ENCODE results near the gene RAB18.
"Not testable (repeated sequence)": the region's sequence is repeated elsewhere in the genome, so short reads cannot be mapped to it uniquely, and the experiment has no call there.

Gene RAB18

DNA sequence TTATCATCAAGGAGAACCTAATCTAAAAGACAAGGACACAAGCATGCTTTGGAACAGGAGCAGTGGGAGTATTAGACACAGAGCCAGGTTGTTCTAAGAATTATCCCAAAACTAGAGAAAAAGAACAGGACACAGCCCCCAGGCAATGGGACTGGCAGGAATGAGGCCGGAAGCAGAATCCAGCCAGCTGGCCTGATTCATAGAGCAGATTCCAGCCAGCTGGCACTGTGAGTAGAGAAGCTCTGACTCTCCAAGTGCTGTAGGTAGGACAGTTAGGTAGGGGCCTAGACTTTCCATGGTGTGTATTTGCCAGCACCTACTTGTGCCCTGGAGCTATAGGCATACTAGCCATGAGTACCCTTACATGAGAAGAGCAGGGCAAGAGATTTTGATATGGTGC lies 13.3 kb upstream of the RAB18 start:
- no peak for DNase-seq (ENCODE audit: extremely low read depth, low read depth)

GRCh38 chr10:27494116-27494805 lies 9.8 kb upstream of the RAB18 start:
- DNase-seq (ENCODE audit: extremely low read depth, low read depth): no peak
- TF ChIP-seq CTCF (IDR thresholded peaks at IDR 0.05; ENCODE audit: low read depth, low read length): no peak

More for the DNA sequence above, 13.3 kb upstream of the RAB18 start:
- TF ChIP-seq CTCF (IDR thresholded peaks at IDR 0.05; ENCODE audit: low read depth, low read length): no peak

GRCh38 chr10:27496137-27496536 lies 8.0 kb upstream of the RAB18 start:
- no peak for DNase-seq (ENCODE audit: extremely low read depth, low read depth)
- TF ChIP-seq CTCF (IDR thresholded peaks at IDR 0.05; ENCODE audit: low read depth, low read length): no peak

DNA sequence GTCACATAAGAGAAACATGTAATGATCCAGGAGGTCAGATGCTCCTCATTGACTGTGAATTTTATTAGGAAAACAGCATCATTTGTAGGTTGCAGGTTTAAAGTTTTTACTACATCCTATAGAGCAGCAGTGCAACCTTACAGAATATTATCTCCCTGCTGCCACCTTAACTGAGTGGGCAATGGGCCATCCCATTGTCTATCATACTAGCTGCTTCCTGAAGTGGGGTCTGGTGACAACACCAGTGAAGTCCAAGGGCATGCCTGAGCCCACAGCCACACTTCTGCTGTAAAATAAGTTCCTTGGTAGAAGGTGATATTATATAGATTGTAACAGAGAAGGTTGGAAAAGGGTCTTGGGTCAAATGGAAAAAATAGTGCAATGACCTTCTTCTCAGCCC lies 4.0 kb upstream of the RAB18 start:
- no peak for DNase-seq (ENCODE audit: extremely low read depth, low read depth)
- no peak for TF ChIP-seq CTCF (IDR thresholded peaks at IDR 0.05; ENCODE audit: low read depth, low read length)

- no peak for TF ChIP-seq CTCF (IDR thresholded peaks at IDR 0.05; ENCODE audit: low read depth, low read length)
These were observed 3.2 kb upstream of the RAB18 start for GRCh38 chr10:27500886-27501285.

GRCh38 chr10:27503498-27504006 lies 552 bp upstream of the RAB18 start:
- no peak for TF ChIP-seq CTCF (IDR thresholded peaks at IDR 0.05; ENCODE audit: low read depth, low read length)
- no peak for DNase-seq (ENCODE audit: extremely low read depth, low read depth)

More at GRCh38 chr10:27500886-27501285, 3.2 kb upstream of the RAB18 start:
- DNase-seq (ENCODE audit: extremely low read depth, low read depth): no peak

- no peak for TF ChIP-seq CTCF (IDR thresholded peaks at IDR 0.05; ENCODE audit: low read depth, low read length)
- no peak for DNase-seq (ENCODE audit: extremely low read depth, low read depth)
These were observed 830 bp downstream of the RAB18 start for GRCh38 chr10:27504808-27505460.

GRCh38 chr10:27505537-27505936 lies 1.4 kb downstream of the RAB18 start:
- DNase-seq (ENCODE audit: extremely low read depth, low read depth): not testable (repeated sequence)

Measured in AG09319 (cell line).